H1 (cell line): Measurements from ENCODE around the gene UNK. TPM values are rescaled to one million over a fixed set of nuclear protein-coding genes. Genes with fewer than 3 reads are reported as not detected.

Experiments
- CTCF ChIA-PET: fragments of 300-600 bp; sonication (Branson Sonifier 250); formaldehyde crosslinking; loops from one replicate; lab custom pipeline; 2021; ENCODE audit not compliant: partially characterized antibody; lab: Charles Lee
- POLR2A ChIA-PET: fragments of 300-600 bp; sonication (Branson Sonifier 250); formaldehyde crosslinking; loops from one replicate; lab custom pipeline; 2021; ENCODE audit warnings: inconsistent platforms; ENCODE audit not compliant: partially characterized antibody; lab: Charles Lee
- DNase-seq, 2 experiments: peaks; one replicate each; pipeline versions ENCODE4 v3.0.0 to v3.0.0-alpha.2; 2010 to 2022; ENCODE audit warnings: low spot score in 2 of 2, low read depth in 1 of 2, mixed read lengths in 1 of 2
- FAIRE-seq: peaks from 2 replicates; lab custom pipeline; 2011; peaks lifted over from hg19 to GRCh38; lab: Jason Lieb, UNC
- H2AFZ ChIP-seq: 2 replicates; pipeline ENCODE4 v1.8.1; 2012; ENCODE audit warnings: low read length, inconsistent platforms
- H2AK5ac ChIP-seq: 2 replicates; pipeline ENCODE4 v1.6.1; 2013; ENCODE audit warnings: low read depth, low read length
- H2BK120ac ChIP-seq: replicated peaks from 2 replicates; pipeline ENCODE3; 2013; ENCODE audit warnings: low read depth, low read length, inconsistent platforms
- H2BK12ac ChIP-seq: 2 replicates; pipeline ENCODE4 v1.6.1; 2013; ENCODE audit warnings: low read depth, low read length
- H2BK15ac ChIP-seq: 2 replicates; pipeline ENCODE4 v1.6.1; 2013; ENCODE audit warnings: low read length
- H2BK20ac ChIP-seq: 2 replicates; pipeline ENCODE4 v1.6.1; 2013; ENCODE audit warnings: low read length
- H2BK5ac ChIP-seq: 2 replicates; pipeline ENCODE4 v1.6.1; 2013; ENCODE audit warnings: low read depth, low read length
- H3K14ac ChIP-seq: 2 replicates; pipeline ENCODE4 v1.6.1; 2013; ENCODE audit warnings: inconsistent platforms; ENCODE audit not compliant: insufficient read length
- H3K18ac ChIP-seq: 2 replicates; pipeline ENCODE4 v1.6.1; 2013; ENCODE audit warnings: low read length; ENCODE audit errors: extremely low read depth
- H3K23ac ChIP-seq: 2 replicates; pipeline ENCODE4 v1.6.1; 2013; ENCODE audit warnings: inconsistent platforms; ENCODE audit not compliant: insufficient read length
- H3K23me2 ChIP-seq: 2 replicates; pipeline ENCODE4 v1.6.1; 2013; ENCODE audit warnings: low read depth, low read length
- H3K27ac ChIP-seq: 2 replicates; pipeline ENCODE4 v1.6.1; 2011; ENCODE audit warnings: low read depth, low read length, inconsistent platforms
- H3K27me3 ChIP-seq, 4 experiments: replicated peaks in 1 of 4; 1 replicate in 1 of 4; 2 replicates in 3 of 4; pipeline versions ENCODE4 v1.6.1 to v1.8.1; 2011 to 2013; ENCODE audit warnings: low read length in 3 of 4, mild to moderate bottlenecking in 3 of 4, inconsistent platforms in 2 of 4, mixed read lengths in 2 of 4, moderate library complexity in 1 of 4; ENCODE audit not compliant: control insufficient read depth in 3 of 4, insufficient read depth in 3 of 4; ENCODE audit errors: extremely low read depth in 1 of 4
- H3K36me3 ChIP-seq, 4 experiments: 2 replicates each; pipeline versions ENCODE4 v1.6.1 to v1.8.1; 2011 to 2013; ENCODE audit warnings: mild to moderate bottlenecking in 4 of 4, low read length in 3 of 4, moderate library complexity in 2 of 4, control low read depth in 1 of 4, inconsistent platforms in 1 of 4; ENCODE audit not compliant: insufficient read depth in 4 of 4, control insufficient read depth in 2 of 4
- H3K4ac ChIP-seq: replicated peaks from 2 replicates; pipeline ENCODE3; 2013; ENCODE audit warnings: low read length, low read depth, mixed read lengths, inconsistent platforms; ENCODE audit not compliant: insufficient read length
- H3K4me1 ChIP-seq, 4 experiments: replicated peaks in 1 of 4; 1 replicate in 1 of 4; 2 replicates in 3 of 4; pipeline versions ENCODE4 v1.6.1 to v1.8.1; 2011 to 2013; ENCODE audit warnings: low read length in 3 of 4, inconsistent platforms in 2 of 4, mixed read lengths in 1 of 4; ENCODE audit not compliant: insufficient read depth in 4 of 4, control insufficient read depth in 3 of 4
- H3K4me2 ChIP-seq, 2 experiments: 2 replicates each; pipeline versions ENCODE4 v1.6.1 to v1.8.1; 2011 to 2013; ENCODE audit warnings: low read depth in 2 of 2, low read length in 2 of 2, control low read depth in 1 of 2, inconsistent platforms in 1 of 2, mild to moderate bottlenecking in 1 of 2; ENCODE audit not compliant: insufficient read depth in 1 of 2
- H3K4me3 ChIP-seq, 4 experiments: fragments of 200-600, 300-600 bp in 1 of 4; sonication (generic), shearing (Covaris generic), sonication (Bioruptor Twin) in 1 of 4; 2 replicates each; pipeline versions ENCODE4 v1.5.1 to v1.8.1; 2011 to 2016; ENCODE audit warnings: low read length in 4 of 4, low read depth in 3 of 4, control low read depth in 2 of 4, inconsistent platforms in 2 of 4, mild to moderate bottlenecking in 2 of 4, mixed read lengths in 1 of 4, moderate library complexity in 1 of 4; ENCODE audit not compliant: insufficient read depth in 2 of 4; ENCODE audit errors: extremely low read depth in 1 of 4
- H3K56ac ChIP-seq: replicated peaks from 2 replicates; pipeline ENCODE3; 2013; ENCODE audit warnings: low read depth, mild to moderate bottlenecking, mixed read lengths, low read length, inconsistent platforms; ENCODE audit not compliant: insufficient read length
- H3K79me1 ChIP-seq: 2 replicates; pipeline ENCODE4 v1.6.1; 2013; ENCODE audit warnings: low read depth, low read length, control low read depth
- H3K79me2 ChIP-seq, 2 experiments: 2 replicates each; pipeline versions ENCODE4 v1.6.1 to v1.8.1; 2012 to 2013; ENCODE audit warnings: low read length in 2 of 2, mild to moderate bottlenecking in 2 of 2, inconsistent platforms in 1 of 2; ENCODE audit not compliant: insufficient read depth in 2 of 2, control insufficient read depth in 1 of 2
- H3K9ac ChIP-seq, 4 experiments: replicated peaks in 1 of 4; 1 replicate in 1 of 4; 2 replicates in 3 of 4; pipeline versions ENCODE4 v1.6.1 to v1.8.1; 2011 to 2013; ENCODE audit warnings: low read depth in 3 of 4, low read length in 3 of 4, control low read depth in 2 of 4, mild to moderate bottlenecking in 2 of 4, moderate library complexity in 2 of 4, inconsistent platforms in 1 of 4; ENCODE audit errors: extremely low read depth in 1 of 4
- H3K9me3 ChIP-seq, 2 experiments: 2 replicates each; pipeline versions ENCODE4 v1.6.1 to v1.8.1; 2012 to 2013; ENCODE audit warnings: mild to moderate bottlenecking in 2 of 2, moderate library complexity in 2 of 2, control low read depth in 1 of 2, inconsistent platforms in 1 of 2, low read depth in 1 of 2, low read length in 1 of 2, mixed read lengths in 1 of 2; ENCODE audit not compliant: insufficient read depth in 2 of 2
- H4K20me1 ChIP-seq, 2 experiments: replicated peaks in 1 of 2; 2 replicates each; pipeline versions ENCODE3 to v1.8.1; 2011 to 2013; ENCODE audit warnings: inconsistent platforms in 2 of 2, low read length in 2 of 2, mild to moderate bottlenecking in 1 of 2; ENCODE audit not compliant: insufficient read depth in 2 of 2, control insufficient read depth in 1 of 2
- H4K5ac ChIP-seq: 2 replicates; pipeline ENCODE4 v1.6.1; 2013; ENCODE audit warnings: low read length, low read depth, mixed read lengths, inconsistent platforms; ENCODE audit not compliant: insufficient read length
- H4K8ac ChIP-seq: 2 replicates; pipeline ENCODE4 v1.8.0; 2013; ENCODE audit warnings: mild to moderate bottlenecking, moderate library complexity, low read length, inconsistent platforms; ENCODE audit not compliant: insufficient read depth; ENCODE audit errors: extremely low read depth
- H4K91ac ChIP-seq: replicated peaks from 2 replicates; pipeline ENCODE3; 2013; ENCODE audit warnings: low read length, mixed read lengths, inconsistent platforms; ENCODE audit not compliant: insufficient read length
- CTCF ChIP-seq, 3 experiments: IDR thresholded peaks; 1 replicate in 2 of 3; 2 replicates in 1 of 3; pipeline versions ENCODE4 v1.5.1 to v1.6.1; 2011; ENCODE audit warnings: low read length in 3 of 3, mild to moderate bottlenecking in 3 of 3, inconsistent platforms in 2 of 3, low read depth in 1 of 3, moderate library complexity in 1 of 3; ENCODE audit not compliant: insufficient read depth in 1 of 3; ENCODE audit errors: control extremely low read depth in 1 of 3
- JUND ChIP-seq: IDR thresholded peaks from 2 replicates; pipeline ENCODE4 v1.6.1; 2011; ENCODE audit warnings: mild to moderate bottlenecking, improper control_type of control experiment, low read length
- MAX ChIP-seq: IDR thresholded peaks from 2 replicates; pipeline ENCODE4 v1.6.1; 2012; ENCODE audit warnings: inconsistent platforms
- SIN3A ChIP-seq, 2 experiments: IDR thresholded peaks in 1 of 2; conservative IDR thresholded peaks in 1 of 2; 2 replicates each; pipeline ENCODE4 v1.6.1; 2011 to 2012; ENCODE audit warnings: low read length in 2 of 2, improper control_type of control experiment in 1 of 2, low read depth in 1 of 2, mild to moderate bottlenecking in 1 of 2
- SRF ChIP-seq: IDR thresholded peaks from 2 replicates; pipeline ENCODE4 v1.6.1; 2011; ENCODE audit warnings: mild to moderate bottlenecking, low read depth, low read length, moderate library complexity
- WGBS, 2 experiments: shearing (Covaris generic) in 1 of 2; methylation state at CpG; one replicate each; pipeline versions ENCODE4 v1.1.6 to v1.1.7; 2013 to 2015; ENCODE audit warnings: low lambda C conversion rate in 2 of 2, mixed read lengths in 2 of 2, inconsistent platforms in 1 of 2, low coverage in 1 of 2, missing lambda C conversion rate in 1 of 2; ENCODE audit not compliant: insufficient replicate concordance in 2 of 2, insufficient coverage in 1 of 2, insufficient read length in 1 of 2; ENCODE audit errors: extremely low coverage in 1 of 2, missing lambda C conversion rate in 1 of 2; 5-methylcytosine and 5-hydroxymethylcytosine counted together
- polyA plus RNA-seq, 7 experiments: library from polyadenylated mRNA; depleted of rRNA in 3 of 7; stranded (reverse) in 5 of 7; unstranded in 2 of 7; fragments of >200 nt in 5 of 7; fragments of 200-250 nt in 2 of 7; gene quantifications; 1 replicate in 5 of 7; 2 replicates in 1 of 7; 4 replicates in 1 of 7; pipeline versions ENCODE4 v1.2.1 to v1.2.3, GENCODE V29; 2011 to 2013; ENCODE audit warnings: missing spikeins in 2 of 7, mixed read lengths in 2 of 7
- total RNA-seq: library from RNA; stranded (reverse); fragmentation: NEBNext Ultra II Directional; extraction: Animal tissue kit (Norgen Biotek cat#: 25700); gene quantifications from 2 replicates; pipeline ENCODE4 v1.2.1, GENCODE V29; 2021

UNK gene
- total and polyA plus RNA-seq, 2 of the 8 experiments (the other 6 are each of a cell fraction or from before 2014, with no cell fraction given) = 24.2 to 33.3 TPM

- Histone ChIP-seq H3K23me2 (no peaks in the 10 kb centered on the region; the same call in 1 of the 2 replicates), H3K79me1 (no peaks in the 10 kb centered on the region), H2BK5ac (no peak overlapping the region), H4K5ac (no peak overlapping the region), H2AK5ac (no peak overlapping the region), H3K27me3 (peaks cover 0 to 2% (median 0%) of the 10 kb centered on the region in 4 experiments; a peak in 1 of 7 replicates), H3K4me2 (peak overlapping the region; percentile 7 to 73; a peak in 3 of 4 replicates), H4K91ac (peak overlapping the region; percentile 73), H2BK120ac (no peak overlapping the region), H4K20me1 (peaks cover 0 to 5% of the 10 kb centered on the region in 2 experiments), H3K18ac (no peak overlapping the region; the same call in none of the 2 replicates), H3K4me1 (peaks cover 0 to 7% (median 3%) of the 10 kb centered on the region in 4 experiments; a peak in 4 of 7 replicates), H3K23ac (no peak overlapping the region), H3K4me3 (peak overlapping the region; percentile 11 to 59 (median 21); a peak in 5 of 8 replicates), H3K36me3 (no peaks in the 10 kb centered on the region), H2BK20ac (no peak overlapping the region), H2AFZ (peak overlapping the region; percentile 65; the same call in 1 of the 2 replicates), H2BK15ac (no peak overlapping the region), H3K79me2 (no peaks in the 10 kb centered on the region), H3K9ac (peak overlapping the region in 3 of 4 experiments; percentile 29 to 53 (median 39); a peak in 4 of 7 replicates), H4K8ac (peak overlapping the region; percentile 89), H3K4ac (no peak overlapping the region), H2BK12ac (no peak overlapping the region), H3K9me3 (no peaks in the 10 kb centered on the region), H3K56ac (no peak overlapping the region), H3K14ac (no peak overlapping the region), H3K27ac (no peak overlapping the region)
- WGBS, 2 experiments = 29% methylated on average over 39 of the region's 76 CpGs; no CpG with 5 or more reads in 1 of the 2 experiments
- POLR2A ChIA-PET = interaction anchor here (0.6 to 15.1 kb wide), 17 partner anchors 10 to 1215 kb away, joined by 3 to 425 read pairs (median 3); partner anchors contain the start of genes GALK1, ITGB4 and UNK
- DNase-seq (peak; percentile 43 to 90), FAIRE-seq (no peak)
- CTCF ChIA-PET = interaction anchor here (0.6 to 19.5 kb wide), 40 partner anchors 8 to 516 kb away, joined by 3 to 359 read pairs (median 4); partner anchors contain the start of genes GALK1, RECQL5, SMIM5 and UNK
- TF ChIP-seq MAX (peak; percentile 90), JUND (0 out of 2 replicates have a peak, but pooled peaks have one; percentile 17), SRF (peak; percentile 7; the same call in 1 of the 2 replicates), CTCF (IDR thresholded peaks at IDR 0.05; ENCODE audit: control extremely low read depth in 1 of 3, insufficient read depth in 1 of 3, low read depth in 1 of 3, low read length in 3 of 3) (peak; percentile 73 to 74 (median 74)), SIN3A (conservative IDR thresholded peaks at IDR 0.05 in 1 of 2, IDR thresholded peaks at IDR 0.05 in 1 of 2; ENCODE audit: low read depth in 1 of 2, low read length in 2 of 2) (peak in 1 of 2 experiments; percentile 71; a peak in 2 of 4 replicates)
Observed at GRCh38 chr17:75753514-75754377, 30.9 kb upstream of the UNK start.
